Measurements from ENCODE around the gene FHOD3. TPM values are rescaled to one million over a fixed set of nuclear protein-coding genes. Genes with fewer than 3 reads are reported as not detected.

The FHOD3 gene
- total RNA-seq, 3 donors from 2014 or later: 2.7 to 14.4 (median 4.0) TPM

GRCh38 chr18:36456622-36457021 is 159.1 kb downstream of the FHOD3 start:
- no peak for TF ChIP-seq CTCF (IDR thresholded peaks at IDR 0.05)
- DNase-seq: no peak
- intact Hi-C loops (cut with DNase I, micrococcal nuclease): no loop called here
- no peaks in the 10 kb centered on the region for H3K9me3 ChIP-seq
- H3K36me3 ChIP-seq (ENCODE audit: low read depth): no peaks in the 10 kb centered on the region
- H3K4me1 ChIP-seq (ENCODE audit: low read depth): no peaks in the 10 kb centered on the region
- no peak overlapping the region for H3K4me3 ChIP-seq
- no peak for ATAC-seq

GRCh38 chr18:36457683-36458082 is 160.2 kb downstream of the FHOD3 start:
- Histone ChIP-seq H3K4me1 (ENCODE audit: low read depth) (no peaks in the 10 kb centered on the region), H3K36me3 (ENCODE audit: low read depth) (no peaks in the 10 kb centered on the region), H3K9me3 (no peaks in the 10 kb centered on the region), H3K4me3 (no peak overlapping the region)
- intact Hi-C loops (cut with DNase I, micrococcal nuclease): no loop called here
- no peak for TF ChIP-seq CTCF (IDR thresholded peaks at IDR 0.05)
- no peak for ATAC-seq
- DNase-seq: no peak

- intact Hi-C loops (cut with DNase I, micrococcal nuclease): no loop called here
- no peak for ATAC-seq
- no peak for DNase-seq
- no peak for TF ChIP-seq CTCF (IDR thresholded peaks at IDR 0.05)
- Histone ChIP-seq H3K36me3 (ENCODE audit: low read depth) (no peaks in the 10 kb centered on the region), H3K4me3 (no peak overlapping the region), H3K4me1 (ENCODE audit: low read depth) (no peaks in the 10 kb centered on the region), H3K9me3 (no peaks in the 10 kb centered on the region)
Measured at GRCh38 chr18:36458306-36458705, 160.8 kb downstream of the FHOD3 start.

- intact Hi-C loops (cut with DNase I, micrococcal nuclease): no loop called here
- TF ChIP-seq CTCF (IDR thresholded peaks at IDR 0.05): no peak
- Histone ChIP-seq H3K4me1 (ENCODE audit: low read depth) (no peaks in the 10 kb centered on the region), H3K36me3 (ENCODE audit: low read depth) (no peaks in the 10 kb centered on the region), H3K4me3 (no peak overlapping the region), H3K9me3 (no peaks in the 10 kb centered on the region)
- ATAC-seq (peak; percentile 12), DNase-seq (no peak)
Measured at GRCh38 chr18:36459203-36459602, 161.7 kb downstream of the FHOD3 start.

GRCh38 chr18:36459786-36460185 is 162.3 kb downstream of the FHOD3 start:
- intact Hi-C loops (cut with DNase I, micrococcal nuclease): no loop called here
- no peak for TF ChIP-seq CTCF (IDR thresholded peaks at IDR 0.05)
- ATAC-seq: no peak

GRCh38 chr18:36460324-36460850 is 162.9 kb downstream of the FHOD3 start:
- Histone ChIP-seq H3K36me3 (ENCODE audit: low read depth) (no peaks in the 10 kb centered on the region), H3K4me3 (no peak overlapping the region), H3K9me3 (no peaks in the 10 kb centered on the region), H3K4me1 (ENCODE audit: low read depth) (no peaks in the 10 kb centered on the region)
- DNase-seq (no peak), ATAC-seq (no peak)
- no peak for TF ChIP-seq CTCF (IDR thresholded peaks at IDR 0.05)
- intact Hi-C loops (cut with DNase I, micrococcal nuclease): no loop called here

More at GRCh38 chr18:36459786-36460185, 162.3 kb downstream of the FHOD3 start:
- Histone ChIP-seq H3K4me3 (no peak overlapping the region), H3K9me3 (no peaks in the 10 kb centered on the region), H3K4me1 (ENCODE audit: low read depth) (no peaks in the 10 kb centered on the region), H3K36me3 (ENCODE audit: low read depth) (no peaks in the 10 kb centered on the region)
- no peak for DNase-seq

Data from mucosa of descending colon (tissue), 3 donors.